Calu3 (cell line): ENCODE measurements around the gene C1orf21. TPM values are rescaled to one million over a fixed set of nuclear protein-coding genes. Genes with fewer than 3 reads are reported as not detected.

ENCODE experiments used
- BruUV-seq: library from RNA; stranded (reverse); fragments of 400-500 nt; replicated peaks from 2 replicates; lab custom pipeline; 2021; lab: Mats Ljungman, UMichigan
- CTCF ChIA-PET: fragments of 300-600 bp; sonication (Branson Sonifier 250); formaldehyde crosslinking; loops from one replicate; lab custom pipeline; 2022; ENCODE audit warnings: antibody characterized with exemption; lab: Charles Lee
- DNase-seq: peaks from one replicate; pipeline ENCODE4 v3.0.0; 2022
- H3K27ac Mint-ChIP-seq: one replicate; pipeline ENCODE4 v1.8.0; 2022; ENCODE audit warnings: mixed read lengths; ENCODE audit not compliant: unreplicated experiment
- H3K27me3 Mint-ChIP-seq: one replicate; pipeline ENCODE4 v1.8.0; 2022; ENCODE audit warnings: mixed read lengths; ENCODE audit not compliant: unreplicated experiment
- H3K36me3 Mint-ChIP-seq: one replicate; pipeline ENCODE4 v1.8.0; 2022; ENCODE audit warnings: mild to moderate bottlenecking, moderate library complexity, mixed read lengths; ENCODE audit not compliant: insufficient read depth, unreplicated experiment
- H3K4me1 Mint-ChIP-seq: one replicate; pipeline ENCODE4 v1.8.0; 2022; ENCODE audit warnings: mild to moderate bottlenecking, low read depth, mixed read lengths; ENCODE audit not compliant: unreplicated experiment
- H3K4me3 Mint-ChIP-seq: one replicate; pipeline ENCODE4 v1.8.0; 2022; ENCODE audit warnings: mild to moderate bottlenecking, low read depth, moderate library complexity, mixed read lengths; ENCODE audit not compliant: unreplicated experiment
- H3K9me3 Mint-ChIP-seq: one replicate; pipeline ENCODE4 v1.8.0; 2022; ENCODE audit warnings: low read depth, mixed read lengths; ENCODE audit not compliant: unreplicated experiment
- CTCF ChIP-seq: fragments of 200-600 bp; IDR thresholded peaks from one replicate; pipeline ENCODE4 v1.8.0; 2022; ENCODE audit warnings: antibody characterized with exemption; ENCODE audit not compliant: unreplicated experiment
- intact Hi-C: fragments of 100-400 bp; cut with micrococcal nuclease; formaldehyde crosslinking; loops from one replicate; pipeline ENCODE4 v1.10.0; 2022; ENCODE audit not compliant: unreplicated experiment
- total RNA-seq: library from RNA; stranded (reverse); gene quantifications from 2 replicates; pipeline ENCODE4 v1.2.3, GENCODE V29; 2022

Gene C1orf21
- total RNA-seq, 1 experiment from 2014 or later: 20.6 TPM

- no peaks in the 10 kb centered on the region for H3K36me3 Mint-ChIP-seq
- H3K9me3 Mint-ChIP-seq: no peaks in the 10 kb centered on the region
- no peak for DNase-seq
- intact Hi-C loops: no loop called here
- CTCF ChIA-PET: no interaction called here
- no peak overlapping the region for H3K27ac Mint-ChIP-seq
- H3K4me1 Mint-ChIP-seq: no peaks in the 10 kb centered on the region
- no TSS peak for BruUV-seq
- TF ChIP-seq CTCF: no peak
- no peaks in the 10 kb centered on the region for H3K27me3 Mint-ChIP-seq
- no peak overlapping the region for H3K4me3 Mint-ChIP-seq
These were observed 232.0 kb downstream of the C1orf21 start for GRCh38 chr1:184618851-184619250.

GRCh38 chr1:184620469-184620868 is 233.6 kb downstream of the C1orf21 start:
- H3K4me3 Mint-ChIP-seq: no peak overlapping the region
- no peaks in the 10 kb centered on the region for H3K9me3 Mint-ChIP-seq
- H3K27me3 Mint-ChIP-seq: no peaks in the 10 kb centered on the region
- intact Hi-C loops: no loop called here
- no peak overlapping the region for H3K27ac Mint-ChIP-seq
- CTCF ChIA-PET: no interaction called here
- no peak for TF ChIP-seq CTCF
- no peaks in the 10 kb centered on the region for H3K4me1 Mint-ChIP-seq
- no peak for DNase-seq
- H3K36me3 Mint-ChIP-seq: no peaks in the 10 kb centered on the region
- no TSS peak for BruUV-seq

GRCh38 chr1:184621260-184621659 is 234.4 kb downstream of the C1orf21 start:
- no TSS peak for BruUV-seq
- H3K27ac Mint-ChIP-seq: no peak overlapping the region
- H3K9me3 Mint-ChIP-seq: no peaks in the 10 kb centered on the region
- H3K27me3 Mint-ChIP-seq: no peaks in the 10 kb centered on the region
- no peaks in the 10 kb centered on the region for H3K36me3 Mint-ChIP-seq
- intact Hi-C loops: no loop called here
- peaks cover 5% of the 10 kb centered on the region for H3K4me1 Mint-ChIP-seq
- no peak overlapping the region for H3K4me3 Mint-ChIP-seq
- TF ChIP-seq CTCF: no peak
- no peak for DNase-seq
- CTCF ChIA-PET: no interaction called here

GRCh38 chr1:184622136-184622823 is 235.5 kb downstream of the C1orf21 start:
- Mint-ChIP-seq H3K27ac (no peak overlapping the region), H3K4me1 (peaks cover 10% of the 10 kb centered on the region), H3K9me3 (no peaks in the 10 kb centered on the region), H3K36me3 (no peaks in the 10 kb centered on the region), H3K27me3 (no peaks in the 10 kb centered on the region), H3K4me3 (no peak overlapping the region)
- TF ChIP-seq CTCF: no peak
- BruUV-seq: no TSS peak
- no peak for DNase-seq
- intact Hi-C loops: no loop called here
- CTCF ChIA-PET: no interaction called here
